ENCODE results near the gene IL22RA1.

Gene IL22RA1

GRCh38 chr1:24177161-24177560 lies 34.2 kb upstream of the IL22RA1 start:
- Histone ChIP-seq H3K27me3 (ENCODE audit: low read depth) (no peaks in the 10 kb centered on the region), H3K36me3 (replicated peaks) (peaks cover 3% of the 10 kb centered on the region; the same call in 1 of the 2 replicates), H3K4me1 (peaks cover 5% of the 10 kb centered on the region; the same call in 1 of the 2 replicates), H3K4me3 (no peak overlapping the region), H3K9me3 (no peaks in the 10 kb centered on the region)
- no peak for DNase-seq (ENCODE audit: low spot score in 2 of 2)
- in situ Hi-C loops (cut with MboI; ENCODE audit: low sequenced_read_pairs), result no loop called here

- peaks cover 5% of the 10 kb centered on the region; the same call in 1 of the 2 replicates for H3K4me1 ChIP-seq
- peaks cover 3% of the 10 kb centered on the region; the same call in 1 of the 2 replicates for H3K36me3 ChIP-seq (replicated peaks)
- H3K9me3 ChIP-seq, result no peaks in the 10 kb centered on the region
- in situ Hi-C loops (cut with MboI; ENCODE audit: low sequenced_read_pairs), result no loop called here
- H3K27me3 ChIP-seq (ENCODE audit: low read depth), result no peaks in the 10 kb centered on the region
- no peak overlapping the region for H3K4me3 ChIP-seq
- DNase-seq (ENCODE audit: low spot score in 2 of 2), result no peak
Measured at GRCh38 chr1:24175033-24175755, 32.3 kb upstream of the IL22RA1 start.

GRCh38 chr1:24173638-24174575 lies 31.0 kb upstream of the IL22RA1 start:
- no peak for DNase-seq (ENCODE audit: low spot score in 2 of 2)
- Histone ChIP-seq H3K4me3 (no peak overlapping the region), H3K9me3 (no peaks in the 10 kb centered on the region), H3K4me1 (peaks cover 5% of the 10 kb centered on the region; the same call in 1 of the 2 replicates), H3K36me3 (replicated peaks) (peaks cover 10% of the 10 kb centered on the region), H3K27me3 (ENCODE audit: low read depth) (no peaks in the 10 kb centered on the region)
- in situ Hi-C loops (cut with MboI; ENCODE audit: low sequenced_read_pairs), result no loop called here

- no peak overlapping the region for H3K4me3 ChIP-seq
- no peaks in the 10 kb centered on the region for H3K27me3 ChIP-seq (ENCODE audit: low read depth)
- H3K36me3 ChIP-seq (replicated peaks), result peaks cover 10% of the 10 kb centered on the region
- in situ Hi-C loops (cut with MboI; ENCODE audit: low sequenced_read_pairs), result no loop called here
- H3K4me1 ChIP-seq, result peaks cover 5% of the 10 kb centered on the region; the same call in 1 of the 2 replicates
- H3K9me3 ChIP-seq, result no peaks in the 10 kb centered on the region
- no peak for DNase-seq (ENCODE audit: low spot score in 2 of 2)
Measured at GRCh38 chr1:24172598-24172997, 29.7 kb upstream of the IL22RA1 start.

- peaks cover 12% of the 10 kb centered on the region for H3K36me3 ChIP-seq (replicated peaks)
Measured at GRCh38 chr1:24169286-24169685, 26.3 kb upstream of the IL22RA1 start.

GRCh38 chr1:24168245-24168644 lies 25.3 kb upstream of the IL22RA1 start:
- Histone ChIP-seq H3K27me3 (ENCODE audit: low read depth) (no peaks in the 10 kb centered on the region), H3K9me3 (no peaks in the 10 kb centered on the region), H3K4me1 (no peaks in the 10 kb centered on the region), H3K36me3 (replicated peaks) (peaks cover 12% of the 10 kb centered on the region), H3K4me3 (no peak overlapping the region)
- DNase-seq (ENCODE audit: low spot score in 2 of 2), result no peak
- in situ Hi-C loops (cut with MboI; ENCODE audit: low sequenced_read_pairs), result no loop called here

More at GRCh38 chr1:24169286-24169685, 26.3 kb upstream of the IL22RA1 start:
- H3K9me3 ChIP-seq, result no peaks in the 10 kb centered on the region
- no peaks in the 10 kb centered on the region for H3K27me3 ChIP-seq (ENCODE audit: low read depth)
- H3K4me3 ChIP-seq, result no peak overlapping the region
- no peaks in the 10 kb centered on the region for H3K4me1 ChIP-seq
- DNase-seq (ENCODE audit: low spot score in 2 of 2), result no peak
- in situ Hi-C loops (cut with MboI; ENCODE audit: low sequenced_read_pairs), result no loop called here

- H3K36me3 ChIP-seq (replicated peaks), result peaks cover 9% of the 10 kb centered on the region; the same call in 1 of the 2 replicates
- DNase-seq (ENCODE audit: low spot score in 2 of 2), result no peak
- in situ Hi-C loops (cut with MboI; ENCODE audit: low sequenced_read_pairs), result no loop called here
- H3K27me3 ChIP-seq (ENCODE audit: low read depth), result no peaks in the 10 kb centered on the region
- H3K9me3 ChIP-seq, result no peaks in the 10 kb centered on the region
- H3K4me3 ChIP-seq, result no peak overlapping the region
- H3K4me1 ChIP-seq, result no peaks in the 10 kb centered on the region
Measured at GRCh38 chr1:24167008-24167407, 24.1 kb upstream of the IL22RA1 start.

GRCh38 chr1:24165500-24165899 lies 22.6 kb upstream of the IL22RA1 start:
- H3K27me3 ChIP-seq (ENCODE audit: low read depth), result no peaks in the 10 kb centered on the region
- no peaks in the 10 kb centered on the region for H3K4me1 ChIP-seq
- DNase-seq (ENCODE audit: low spot score in 2 of 2), result no peak
- no peak overlapping the region for H3K4me3 ChIP-seq
- peaks cover 9% of the 10 kb centered on the region; the same call in 1 of the 2 replicates for H3K36me3 ChIP-seq (replicated peaks)
- in situ Hi-C loops (cut with MboI; ENCODE audit: low sequenced_read_pairs), result no loop called here
- no peaks in the 10 kb centered on the region for H3K9me3 ChIP-seq

GRCh38 chr1:24164004-24164403 lies 21.1 kb upstream of the IL22RA1 start:
- Histone ChIP-seq H3K9me3 (no peaks in the 10 kb centered on the region), H3K4me1 (no peaks in the 10 kb centered on the region), H3K4me3 (no peak overlapping the region), H3K27me3 (ENCODE audit: low read depth) (no peaks in the 10 kb centered on the region), H3K36me3 (replicated peaks) (0 out of 2 replicates have a peak, but pooled peaks cover 3% of the 10 kb centered on the region)
- in situ Hi-C loops (cut with MboI; ENCODE audit: low sequenced_read_pairs), result no loop called here
- DNase-seq (ENCODE audit: low spot score in 2 of 2), result no peak

- no peak for DNase-seq (ENCODE audit: low spot score in 2 of 2)
- Histone ChIP-seq H3K27me3 (ENCODE audit: low read depth) (no peaks in the 10 kb centered on the region), H3K4me3 (no peak overlapping the region), H3K36me3 (replicated peaks) (0 out of 2 replicates have a peak, but pooled peaks cover 2% of the 10 kb centered on the region), H3K4me1 (no peaks in the 10 kb centered on the region), H3K9me3 (no peaks in the 10 kb centered on the region)
- in situ Hi-C loops (cut with MboI; ENCODE audit: low sequenced_read_pairs), result no loop called here
Measured at GRCh38 chr1:24162201-24162600, 19.3 kb upstream of the IL22RA1 start.

- Histone ChIP-seq H3K9me3 (no peaks in the 10 kb centered on the region), H3K27me3 (ENCODE audit: low read depth) (no peaks in the 10 kb centered on the region), H3K36me3 (replicated peaks) (peaks cover 5% of the 10 kb centered on the region; the same call in 1 of the 2 replicates), H3K4me3 (no peak overlapping the region), H3K4me1 (no peaks in the 10 kb centered on the region)
- no peak for DNase-seq (ENCODE audit: low spot score in 2 of 2)
- in situ Hi-C loops (cut with MboI; ENCODE audit: low sequenced_read_pairs), result no loop called here
Measured at GRCh38 chr1:24161270-24161669, 18.3 kb upstream of the IL22RA1 start.

- Histone ChIP-seq H3K4me1 (no peaks in the 10 kb centered on the region), H3K27me3 (ENCODE audit: low read depth) (no peaks in the 10 kb centered on the region), H3K9me3 (no peaks in the 10 kb centered on the region), H3K36me3 (replicated peaks) (peaks cover 6% of the 10 kb centered on the region; the same call in 1 of the 2 replicates), H3K4me3 (no peak overlapping the region)
- in situ Hi-C loops (cut with MboI; ENCODE audit: low sequenced_read_pairs), result no loop called here
- DNase-seq (ENCODE audit: low spot score in 2 of 2), result no peak
Measured at GRCh38 chr1:24159366-24159765, 16.4 kb upstream of the IL22RA1 start.

- peaks cover 3% of the 10 kb centered on the region for H3K4me1 ChIP-seq
Measured at GRCh38 chr1:24157918-24158481, 15.1 kb upstream of the IL22RA1 start.

More at GRCh38 chr1:24157918-24158481, 15.1 kb upstream of the IL22RA1 start:
- Histone ChIP-seq H3K9me3 (no peaks in the 10 kb centered on the region), H3K4me3 (no peak overlapping the region), H3K27me3 (ENCODE audit: low read depth) (no peaks in the 10 kb centered on the region), H3K36me3 (replicated peaks) (peaks cover 6% of the 10 kb centered on the region; the same call in 1 of the 2 replicates)
- in situ Hi-C loops (cut with MboI; ENCODE audit: low sequenced_read_pairs), result no loop called here
- no peak for DNase-seq (ENCODE audit: low spot score in 2 of 2)

Measured in HAP-1 (cell line).